Central memory CD8-positive, alpha-beta T cell (primary cell): ENCODE data around the gene CFAP91.

ENCODE experiments used
- ATAC-seq: fragments of 150-1000 bp; cut with Tn5 transposase; replicated peaks from 2 replicates; pipeline ENCODE4 v1.10.0; 2022; ENCODE audit warnings: mild to moderate bottlenecking, moderate FRiP score, moderate number of reproducible peaks; ENCODE audit not compliant: poor library complexity, severe bottlenecking; ENCODE audit errors: extremely low read depth
- DNase-seq, 2 donors: peaks; one replicate each; pipeline ENCODE4 v3.0.0; 2021; ENCODE audit warnings: low spot score in 2 of 2
- H3K27ac Mint-ChIP-seq: one replicate; pipeline ENCODE4 v1.8.0; 2022; ENCODE audit warnings: low read depth, mild to moderate bottlenecking, moderate library complexity, mixed read lengths
- H3K27me3 Mint-ChIP-seq: one replicate; pipeline ENCODE4 v1.8.0; 2022; ENCODE audit warnings: mixed read lengths
- H3K36me3 Mint-ChIP-seq: one replicate; pipeline ENCODE4 v1.8.0; 2022; ENCODE audit warnings: mild to moderate bottlenecking, moderate library complexity, mixed read lengths; ENCODE audit not compliant: insufficient read depth
- H3K4me1 Mint-ChIP-seq: one replicate; pipeline ENCODE4 v1.8.0; 2022; ENCODE audit warnings: mixed read lengths
- H3K4me3 Mint-ChIP-seq: one replicate; pipeline ENCODE4 v1.8.0; 2022; ENCODE audit warnings: mild to moderate bottlenecking, moderate library complexity, mixed read lengths
- H3K9me3 Mint-ChIP-seq: one replicate; pipeline ENCODE4 v1.8.0; 2022; ENCODE audit warnings: mixed read lengths

The CFAP91 gene

GRCh38 chr3:119702530-119703527, at the start of gene CFAP91:
CFAP91 (plus strand) TSS chr3:119703022; CDS start chr3:119703099, 77 bp downstream.
- Mint-ChIP-seq H3K9me3 (no peaks in the 10 kb centered on the region), H3K27me3 (no peaks in the 10 kb centered on the region), H3K27ac (peak within 1 kb of the TSS; percentile 74), H3K4me3 (peak within 1 kb of the TSS; percentile 77), H3K4me1 (peaks cover 24% of the 10 kb centered on the region), H3K36me3 (peaks cover 2% of the 10 kb centered on the region)
- ATAC-seq, result peak; percentile 71
- peak; percentile 57 to 71 for DNase-seq

GRCh38 chr3:119653876-119654275, 48.9 kb upstream of the CFAP91 start:
- ATAC-seq, result no peak
- no peak for DNase-seq
- Mint-ChIP-seq H3K4me1 (no peaks in the 10 kb centered on the region), H3K27me3 (no peaks in the 10 kb centered on the region), H3K27ac (no peak overlapping the region), H3K9me3 (no peaks in the 10 kb centered on the region), H3K4me3 (no peak overlapping the region), H3K36me3 (no peaks in the 10 kb centered on the region)

DNA sequence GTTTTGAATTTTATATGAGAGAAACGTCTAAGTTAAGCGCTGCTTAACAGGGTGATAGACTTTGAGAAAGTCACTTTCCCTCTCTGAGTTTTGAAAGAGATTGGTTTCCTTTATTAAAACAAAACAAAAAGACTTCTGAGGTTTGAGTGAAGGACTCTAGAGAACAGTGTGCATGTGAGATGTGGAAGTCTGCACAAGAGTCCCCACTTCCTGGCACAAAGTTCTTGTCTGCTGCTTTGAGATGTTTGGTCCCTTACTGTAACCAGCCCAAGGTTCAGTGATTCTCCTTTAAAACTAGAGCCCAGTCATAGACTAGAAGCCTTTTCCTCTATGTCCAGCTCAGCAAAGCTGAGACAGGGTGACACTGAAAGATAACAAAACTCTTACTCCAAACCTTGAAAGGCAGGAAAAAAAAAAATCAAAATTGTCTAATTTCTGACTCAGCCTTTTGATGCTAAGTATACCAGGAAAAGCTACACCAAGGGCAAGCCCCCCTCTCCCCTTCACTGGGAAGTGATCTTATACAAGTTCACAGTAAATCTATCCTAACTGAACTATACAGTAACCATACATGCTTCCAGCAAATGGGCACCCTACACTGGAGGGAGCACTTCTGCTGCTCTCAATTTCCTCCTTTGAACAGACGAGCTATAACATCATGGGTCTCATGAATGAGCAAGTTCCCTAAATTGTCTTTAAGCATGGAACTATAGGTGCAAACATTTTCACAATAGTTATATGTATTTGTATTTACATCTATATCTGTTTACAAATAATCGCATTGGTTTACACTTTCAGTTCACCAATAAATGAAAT, 44.7 kb upstream of the CFAP91 start:
- no peak for DNase-seq
- H3K9me3 Mint-ChIP-seq, result no peaks in the 10 kb centered on the region
- no peak for ATAC-seq
- no peaks in the 10 kb centered on the region for H3K4me1 Mint-ChIP-seq
- H3K4me3 Mint-ChIP-seq, result no peak overlapping the region
- no peaks in the 10 kb centered on the region for H3K36me3 Mint-ChIP-seq
- H3K27me3 Mint-ChIP-seq, result no peaks in the 10 kb centered on the region
- no peak overlapping the region for H3K27ac Mint-ChIP-seq

GRCh38 chr3:119658994-119659393, 43.8 kb upstream of the CFAP91 start:
- no peak overlapping the region for H3K27ac Mint-ChIP-seq
- ATAC-seq (no peak), DNase-seq (no peak)
- no peak overlapping the region for H3K4me3 Mint-ChIP-seq
- H3K27me3 Mint-ChIP-seq, result no peaks in the 10 kb centered on the region
- no peaks in the 10 kb centered on the region for H3K9me3 Mint-ChIP-seq
- H3K36me3 Mint-ChIP-seq, result peaks cover 2% of the 10 kb centered on the region
- H3K4me1 Mint-ChIP-seq, result no peaks in the 10 kb centered on the region

DNA sequence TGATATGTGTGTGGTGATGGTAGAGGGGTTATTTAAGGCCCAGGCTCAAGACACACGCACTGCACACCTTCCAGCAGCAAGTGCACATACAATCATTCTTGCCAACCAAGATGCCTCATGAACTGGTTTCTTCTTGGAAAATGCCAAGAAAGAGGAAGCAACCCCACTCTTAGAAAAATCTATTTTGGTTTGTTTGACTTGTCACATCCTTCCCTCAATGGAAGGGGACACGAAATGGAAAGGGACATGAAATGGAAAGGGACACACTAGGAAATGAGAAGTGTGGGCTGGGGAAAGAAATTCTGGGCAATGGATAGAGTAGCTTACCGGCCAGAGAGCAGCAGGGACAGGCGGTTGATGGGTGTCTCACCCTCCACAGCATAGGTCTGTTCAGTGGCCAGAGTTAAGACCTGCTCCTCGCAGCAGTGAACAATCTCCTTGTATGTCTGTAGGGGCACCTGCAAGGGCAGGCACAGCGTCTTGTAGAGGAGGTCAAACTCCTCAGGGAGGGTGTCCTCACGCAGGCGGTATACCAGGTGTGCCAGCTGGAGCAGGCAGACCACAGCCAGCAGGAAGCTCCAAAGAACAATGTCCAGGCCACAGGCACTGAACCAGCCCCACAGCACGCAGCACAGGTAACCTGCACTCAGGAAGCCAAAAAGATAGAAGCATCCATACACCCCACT, 43.1 kb upstream of the CFAP91 start:
- no peak overlapping the region for H3K27ac Mint-ChIP-seq
- ATAC-seq (no peak), DNase-seq (no peak)
- no peak overlapping the region for H3K4me3 Mint-ChIP-seq
- H3K4me1 Mint-ChIP-seq, result no peaks in the 10 kb centered on the region
- no peaks in the 10 kb centered on the region for H3K27me3 Mint-ChIP-seq
- no peaks in the 10 kb centered on the region for H3K9me3 Mint-ChIP-seq
- H3K36me3 Mint-ChIP-seq, result peaks cover 2% of the 10 kb centered on the region

GRCh38 chr3:119660474-119661440, 42.1 kb upstream of the CFAP91 start, which contains the start of gene POPDC2:
POPDC2 (minus strand) TSS chr3:119660589; CDS start chr3:119660423, 166 bp downstream.
- DNase-seq (no peak), ATAC-seq (no peak)
- H3K4me1 Mint-ChIP-seq, result no peaks in the 10 kb centered on the region
- no peaks in the 10 kb centered on the region for H3K27me3 Mint-ChIP-seq
- H3K36me3 Mint-ChIP-seq, result peaks cover 2% of the 10 kb centered on the region
- H3K27ac Mint-ChIP-seq, result no peak within 1 kb of the TSS
- no peaks in the 10 kb centered on the region for H3K9me3 Mint-ChIP-seq
- H3K4me3 Mint-ChIP-seq, result no peak within 1 kb of the TSS

- Mint-ChIP-seq H3K4me1 (no peaks in the 10 kb centered on the region), H3K27me3 (no peaks in the 10 kb centered on the region), H3K36me3 (peaks cover 9% of the 10 kb centered on the region), H3K4me3 (no peak overlapping the region), H3K9me3 (no peaks in the 10 kb centered on the region), H3K27ac (peak overlapping the region; percentile 3)
- no peak for ATAC-seq
- DNase-seq, result no peak
Measured at GRCh38 chr3:119662604-119663373, 40.0 kb upstream of the CFAP91 start.

DNA sequence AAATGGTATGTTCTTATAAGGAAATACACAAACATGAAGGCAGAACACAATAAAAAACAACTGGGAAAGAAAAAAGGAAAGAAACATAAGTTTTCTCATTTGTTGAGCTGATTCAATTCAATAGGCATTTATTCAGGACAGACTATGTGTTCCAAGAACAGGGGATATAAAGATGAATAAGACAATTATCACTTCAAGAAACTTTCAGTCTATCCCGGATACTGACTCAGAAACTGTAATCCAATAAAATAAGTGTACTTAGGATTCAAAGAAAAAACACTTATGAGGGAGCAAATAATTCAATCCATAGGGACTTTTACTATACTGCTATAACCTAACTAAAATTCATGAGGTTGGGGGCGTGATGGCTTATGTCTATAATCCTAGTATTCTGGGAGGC, 38.9 kb upstream of the CFAP91 start:
- no peak overlapping the region for H3K4me3 Mint-ChIP-seq
- H3K27me3 Mint-ChIP-seq, result no peaks in the 10 kb centered on the region
- H3K27ac Mint-ChIP-seq, result peak overlapping the region; percentile 11
- ATAC-seq (no peak), DNase-seq (no peak)
- H3K9me3 Mint-ChIP-seq, result no peaks in the 10 kb centered on the region
- no peaks in the 10 kb centered on the region for H3K4me1 Mint-ChIP-seq
- H3K36me3 Mint-ChIP-seq, result peaks cover 9% of the 10 kb centered on the region

DNA sequence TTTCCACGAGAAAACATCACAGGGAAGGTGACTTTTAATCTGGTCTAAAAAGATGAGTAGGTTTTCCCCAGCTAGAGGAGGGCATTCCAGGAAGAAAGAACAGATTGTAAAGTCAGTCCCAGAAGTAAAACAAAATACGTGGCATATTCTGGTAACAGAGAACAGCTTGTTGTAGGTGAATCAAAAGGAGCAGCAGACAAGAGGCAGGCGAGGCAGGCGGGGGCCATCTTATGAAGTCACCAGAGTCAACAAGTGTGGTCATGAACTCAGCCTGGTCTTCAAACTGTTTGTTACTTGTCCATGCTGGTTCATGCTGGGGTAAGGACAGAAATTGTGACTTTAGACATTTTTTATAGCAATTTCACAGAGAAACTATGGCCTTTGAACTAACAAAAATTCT, 38.5 kb upstream of the CFAP91 start:
- Mint-ChIP-seq H3K27ac (no peak overlapping the region), H3K4me3 (no peak overlapping the region), H3K27me3 (no peaks in the 10 kb centered on the region), H3K9me3 (no peaks in the 10 kb centered on the region), H3K36me3 (peaks cover 10% of the 10 kb centered on the region), H3K4me1 (no peaks in the 10 kb centered on the region)
- ATAC-seq (no peak), DNase-seq (no peak)

GRCh38 chr3:119664850-119665379, 37.9 kb upstream of the CFAP91 start:
- no peak overlapping the region for H3K27ac Mint-ChIP-seq
- no peak for DNase-seq

More at GRCh38 chr3:119664850-119665379, 37.9 kb upstream of the CFAP91 start:
- Mint-ChIP-seq H3K36me3 (peaks cover 14% of the 10 kb centered on the region), H3K9me3 (no peaks in the 10 kb centered on the region), H3K4me1 (no peaks in the 10 kb centered on the region), H3K4me3 (no peak overlapping the region), H3K27me3 (no peaks in the 10 kb centered on the region)
- ATAC-seq, result no peak
